Dermis microvascular lymphatic vessel endothelial cell (primary cell): ENCODE data around the gene ACAN. TPM values are rescaled to one million over a fixed set of nuclear protein-coding genes. Genes with fewer than 3 reads are reported as not detected.
A peak's percentile ranks its signal among the peaks of the same experiment; 100 is the strongest.

Experiments
- DNase-seq, 2 donors: peaks; one replicate each; pipeline versions ENCODE4 v3.0.0 to v3.0.0-alpha.2; 2010; ENCODE audit warnings: low read depth in 2 of 2
- total RNA-seq: library from RNA; depleted of rRNA; stranded (reverse); fragments of >200 nt; gene quantifications from 2 replicates; pipeline ENCODE4 v1.2.1, GENCODE V29; 2014

Gene ACAN
- total RNA-seq, 1 donor from 2014 or later = not detected

DNA sequence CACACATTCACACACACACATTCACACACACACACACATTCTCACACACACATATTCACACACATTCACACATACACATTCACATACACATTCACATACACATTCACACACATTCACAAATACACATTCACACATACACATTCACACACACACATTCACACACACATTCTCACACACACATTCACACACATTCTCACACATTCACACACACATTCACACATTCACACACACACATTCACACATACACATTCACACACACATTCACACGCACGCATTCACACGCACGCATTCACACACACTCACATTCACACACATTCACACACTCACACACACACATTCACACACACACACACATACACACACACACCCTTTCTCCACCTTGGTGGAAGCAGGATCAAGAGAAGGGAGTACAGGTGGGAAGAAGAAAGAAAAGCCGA lies 97.8 kb downstream of the ACAN start:
- DNase-seq = no peak

DNA sequence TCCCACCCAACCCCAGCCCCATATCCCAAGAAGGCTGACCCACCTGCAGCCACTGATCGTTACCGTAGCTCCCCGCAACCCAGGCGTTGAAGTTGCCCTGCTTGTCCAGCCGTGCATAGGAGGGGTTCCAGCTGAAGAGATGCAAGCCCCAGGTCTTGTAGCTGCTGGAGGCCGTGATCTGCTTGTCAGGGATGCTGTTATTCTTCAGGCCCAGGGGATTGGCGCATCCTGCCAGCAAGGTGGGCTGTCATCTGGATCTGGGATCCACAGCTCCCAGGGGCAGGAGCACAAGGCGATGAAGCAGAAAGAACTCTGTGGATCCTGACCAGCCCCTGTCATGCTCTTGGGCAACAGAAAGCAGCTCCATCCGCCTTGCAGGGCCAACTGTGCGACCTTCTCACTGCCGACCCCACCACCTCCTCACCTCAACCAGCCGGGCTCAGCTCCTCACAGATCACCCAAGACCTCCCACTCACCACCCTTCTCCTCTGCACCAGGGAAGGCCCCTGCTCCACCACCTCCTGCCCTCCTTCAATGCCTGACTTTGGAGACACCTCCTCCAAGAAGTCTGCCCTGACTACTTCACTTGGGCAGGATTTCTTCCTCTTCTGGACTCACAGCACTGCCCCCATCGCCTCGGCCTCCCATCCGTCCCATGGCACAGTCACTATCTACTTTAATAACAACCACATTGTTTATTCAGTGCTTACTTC lies 98.4 kb downstream of the ACAN start:
- DNase-seq = no peak

GRCh38 chr15:88902221-88902835 lies 99.1 kb downstream of the ACAN start:
- DNase-seq = no peak

DNA sequence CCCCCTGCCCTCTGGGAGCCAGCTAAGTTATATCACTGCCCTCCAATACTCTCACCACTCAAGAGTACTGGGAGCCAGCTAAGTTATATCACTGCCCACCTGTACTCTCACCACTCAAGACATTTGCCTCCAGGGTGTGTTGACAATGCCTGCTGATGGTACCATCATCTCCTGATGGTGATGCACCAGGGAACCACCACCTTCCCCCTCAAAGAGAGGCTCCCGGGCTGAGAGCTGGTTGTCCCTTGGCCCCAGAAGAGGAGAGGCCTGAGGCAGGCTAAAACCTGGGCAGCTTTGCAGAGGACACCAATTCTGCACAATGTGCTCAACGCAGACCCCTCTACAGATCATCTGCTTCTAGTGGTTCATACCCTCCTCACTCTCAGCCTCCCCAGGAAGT lies 99.6 kb downstream of the ACAN start:
- no peak for DNase-seq

GRCh38 chr15:88904257-88904623 lies 101.0 kb downstream of the ACAN start:
- DNase-seq = no peak

- DNase-seq = peak; percentile 36 to 72
These were observed 101.5 kb downstream of the ACAN start for GRCh38 chr15:88904624-88905327.

- DNase-seq = no peak
These were observed 102.3 kb downstream of the ACAN start for GRCh38 chr15:88905576-88905975.

DNA sequence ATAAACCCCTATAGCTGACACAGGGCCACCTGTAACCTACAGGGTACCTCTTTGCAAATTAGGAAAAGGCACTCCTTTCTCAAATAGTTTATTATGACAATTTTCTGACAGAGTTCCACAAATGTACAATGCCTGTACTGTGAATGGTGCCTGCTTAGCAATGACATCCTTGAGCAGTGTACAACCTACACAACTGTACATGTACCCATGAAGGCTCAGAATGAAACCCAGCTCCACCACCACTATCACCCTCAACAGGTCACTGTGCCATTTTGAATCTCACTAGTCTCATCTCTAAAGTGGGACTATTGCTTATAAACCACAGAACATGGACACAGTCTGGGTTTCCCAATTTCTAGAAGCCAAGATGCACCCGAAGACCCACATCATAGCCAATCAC lies 102.9 kb downstream of the ACAN start:
- no peak for DNase-seq

DNA sequence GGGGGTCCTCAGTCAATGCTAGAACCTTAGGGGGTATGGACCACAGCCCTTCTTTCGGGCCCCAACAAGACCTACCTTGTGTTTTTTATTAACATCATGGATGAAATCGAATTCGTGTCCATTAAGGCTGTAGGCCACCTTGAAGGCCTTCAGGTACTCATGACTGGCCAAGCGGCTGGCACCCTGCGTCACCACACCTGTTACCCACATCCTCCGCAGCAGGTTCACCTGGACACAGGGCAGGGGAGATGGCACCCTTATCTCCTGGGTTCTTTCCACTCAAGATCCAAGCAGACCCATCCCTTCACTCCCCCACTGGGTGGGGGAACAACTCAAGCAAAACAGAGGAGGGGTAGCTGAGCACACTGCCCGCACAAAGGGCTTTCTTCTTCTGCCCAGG lies 103.3 kb downstream of the ACAN start:
- no peak for DNase-seq

DNA sequence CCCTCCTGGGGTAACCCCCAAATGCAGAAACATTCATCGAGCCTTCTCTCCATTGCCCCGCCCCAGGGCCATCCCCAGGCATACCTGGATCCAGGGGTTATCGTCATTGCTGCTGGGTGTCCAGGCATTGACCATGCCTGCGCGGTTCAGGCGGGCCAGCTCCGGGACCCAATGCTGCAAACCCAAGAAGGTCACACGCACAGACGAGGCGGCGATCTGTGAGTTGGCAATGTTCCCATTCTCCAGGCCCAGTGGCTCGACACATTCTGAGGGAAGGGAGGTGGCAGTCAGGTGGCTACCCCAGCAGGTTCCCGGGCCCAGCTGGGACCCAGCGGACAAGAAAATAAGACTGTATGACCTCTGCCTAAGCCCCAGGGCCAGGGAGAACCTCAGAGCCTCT lies 103.9 kb downstream of the ACAN start:
- no peak for DNase-seq

DNA sequence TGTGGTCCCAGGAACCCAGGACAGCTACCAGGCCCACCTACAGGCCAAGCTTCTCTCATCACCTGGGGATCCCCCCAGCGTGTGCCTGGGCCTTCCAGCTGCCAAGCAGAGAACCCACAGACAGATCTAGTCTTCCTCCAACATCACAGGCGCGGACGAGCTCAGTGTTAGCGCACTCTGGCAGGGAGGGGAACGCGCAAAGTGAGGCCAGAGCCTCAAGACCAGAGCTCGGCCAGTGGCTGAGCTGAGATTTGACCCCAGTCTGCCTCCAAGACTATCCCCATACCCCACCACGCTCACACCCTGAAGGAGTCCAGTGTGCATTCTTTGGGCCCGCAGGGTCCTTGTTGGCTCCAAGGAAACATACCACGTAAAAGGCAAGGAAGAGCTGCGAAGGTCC lies 104.9 kb downstream of the ACAN start:
- no peak for DNase-seq

- no peak for DNase-seq
These were observed 105.7 kb downstream of the ACAN start for GRCh38 chr15:88908697-88909621.

DNA sequence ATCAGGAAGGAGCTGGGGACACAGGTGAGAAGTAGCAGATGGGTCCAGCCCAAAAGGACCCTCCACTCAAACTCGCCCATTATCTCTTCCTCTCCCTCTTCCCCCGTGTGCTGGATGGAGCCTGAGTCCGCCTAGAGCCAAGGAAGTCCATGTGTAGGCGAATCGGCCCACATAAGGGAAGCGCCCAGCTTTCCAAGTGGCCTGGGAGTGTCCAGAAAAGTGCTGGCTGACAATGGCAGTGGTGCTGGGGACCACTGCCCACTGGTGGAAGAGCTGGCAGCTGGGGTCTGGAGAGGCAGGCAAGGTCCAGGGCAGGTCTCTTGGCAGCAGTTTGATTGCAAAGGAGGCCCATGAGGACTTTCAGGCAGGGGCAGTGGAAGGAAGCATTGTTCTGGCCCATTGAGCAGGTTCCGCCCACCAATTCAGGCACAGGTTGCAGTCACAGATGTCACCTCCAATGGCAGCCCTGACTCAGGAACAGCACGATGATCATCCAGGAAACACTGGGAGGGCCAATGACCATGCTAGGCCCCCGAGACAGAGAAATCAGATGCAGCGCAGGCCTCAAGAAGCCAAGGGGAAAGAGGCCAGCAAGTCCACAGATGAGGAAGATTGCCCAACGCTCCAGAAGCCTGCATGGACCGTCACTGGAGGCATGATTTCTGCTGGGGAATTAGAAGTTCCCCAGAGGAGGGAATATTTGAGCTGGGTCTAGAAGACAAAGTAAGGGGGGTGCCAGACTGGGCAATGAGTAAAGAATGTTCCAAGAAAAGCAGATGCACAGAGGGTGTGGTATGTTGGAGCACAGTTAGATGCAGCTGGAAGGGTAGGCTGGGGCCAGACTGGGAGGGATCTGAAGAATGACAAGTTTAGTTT lies 107.0 kb downstream of the ACAN start:
- no peak for DNase-seq

DNA sequence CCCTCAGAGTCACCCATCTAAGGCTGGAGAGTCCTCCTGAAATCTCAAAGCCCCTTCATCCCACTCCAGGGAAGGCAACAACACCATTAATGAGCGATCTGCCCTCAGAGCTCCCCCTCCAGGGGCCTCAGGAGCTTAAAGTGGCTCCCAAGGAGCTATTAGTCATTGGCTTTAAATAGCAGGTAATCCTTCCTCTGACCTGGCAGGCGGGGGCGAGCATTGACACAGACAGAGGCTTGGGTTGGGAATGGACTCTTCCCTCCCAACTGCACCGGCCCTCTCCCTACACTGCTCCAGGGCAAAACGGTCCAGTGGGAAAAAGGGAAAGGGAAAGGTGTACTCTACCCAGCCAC lies 108.5 kb downstream of the ACAN start:
- no peak for DNase-seq

DNA sequence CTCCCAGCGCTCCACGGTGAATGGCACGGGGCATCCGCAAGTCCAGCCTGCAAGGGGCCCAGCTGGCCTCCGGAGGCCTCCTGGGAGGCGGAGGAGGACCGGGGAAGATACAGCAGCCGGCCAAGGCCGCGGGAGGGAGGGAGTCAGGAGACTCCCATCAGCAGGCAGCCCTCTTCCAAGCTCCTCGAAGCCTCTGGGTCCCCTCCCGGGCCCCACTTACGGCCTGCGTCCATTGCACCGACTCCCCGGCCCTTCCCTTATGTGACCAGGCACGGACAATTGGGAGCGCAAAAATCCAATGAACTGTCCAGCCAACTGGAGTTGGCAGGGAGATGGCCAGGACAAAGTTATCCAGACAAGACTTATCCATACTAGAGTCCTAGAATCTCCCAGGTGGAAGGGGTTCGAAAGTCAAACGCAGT lies 109.3 kb downstream of the ACAN start:
- DNase-seq = peak in 1 of 2 donors; percentile 19

- peak in 1 of 2 donors; percentile 64 for DNase-seq
These were observed 110.0 kb downstream of the ACAN start, which contains the start of gene MFGE8 for GRCh38 chr15:88913017-88913849. TSS of gene MFGE8 (minus strand) at chr15:88913379. CDS start at chr15:88913319, 60 bp downstream.

GRCh38 chr15:88913850-88914169 lies 110.6 kb downstream of the ACAN start:
- no peak for DNase-seq

GRCh38 chr15:88915354-88915753 lies 112.1 kb downstream of the ACAN start:
- DNase-seq = no peak

DNA sequence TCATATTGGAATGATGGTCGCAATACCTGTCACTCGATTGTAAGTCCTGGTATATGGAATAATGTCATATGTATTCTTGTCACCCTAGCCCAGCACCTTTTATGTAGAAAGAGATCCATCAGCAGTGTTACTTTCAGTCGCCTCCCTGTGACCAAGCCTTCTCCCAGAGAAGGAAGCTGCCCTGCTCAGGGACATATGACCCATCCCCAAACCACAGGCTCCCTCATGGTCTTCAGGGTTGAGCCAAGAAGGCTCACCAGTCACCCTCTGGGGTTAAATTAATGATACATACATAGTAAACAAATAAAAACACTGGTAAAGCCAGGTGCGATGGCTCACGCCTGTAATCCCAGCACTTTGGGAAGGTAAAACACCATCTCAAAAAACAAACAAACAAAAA lies 114.5 kb downstream of the ACAN start:
- DNase-seq = no peak

- no peak for DNase-seq
These were observed 115.5 kb downstream of the ACAN start for GRCh38 chr15:88918738-88919137.
